AG08396 (cell line): Measurements from ENCODE around the gene TMEM234.
A peak's percentile ranks its signal among the peaks of the same experiment; 100 is the strongest.
"Not testable (repeated sequence)": the region's sequence is repeated elsewhere in the genome, so short reads cannot be mapped to it uniquely, and the experiment has no call there.

Source experiments
- DNase-seq: peaks from one replicate; pipeline ENCODE4 v3.0.0; 2012; ENCODE audit warnings: low spot score, mixed read lengths

The TMEM234 gene

DNA sequence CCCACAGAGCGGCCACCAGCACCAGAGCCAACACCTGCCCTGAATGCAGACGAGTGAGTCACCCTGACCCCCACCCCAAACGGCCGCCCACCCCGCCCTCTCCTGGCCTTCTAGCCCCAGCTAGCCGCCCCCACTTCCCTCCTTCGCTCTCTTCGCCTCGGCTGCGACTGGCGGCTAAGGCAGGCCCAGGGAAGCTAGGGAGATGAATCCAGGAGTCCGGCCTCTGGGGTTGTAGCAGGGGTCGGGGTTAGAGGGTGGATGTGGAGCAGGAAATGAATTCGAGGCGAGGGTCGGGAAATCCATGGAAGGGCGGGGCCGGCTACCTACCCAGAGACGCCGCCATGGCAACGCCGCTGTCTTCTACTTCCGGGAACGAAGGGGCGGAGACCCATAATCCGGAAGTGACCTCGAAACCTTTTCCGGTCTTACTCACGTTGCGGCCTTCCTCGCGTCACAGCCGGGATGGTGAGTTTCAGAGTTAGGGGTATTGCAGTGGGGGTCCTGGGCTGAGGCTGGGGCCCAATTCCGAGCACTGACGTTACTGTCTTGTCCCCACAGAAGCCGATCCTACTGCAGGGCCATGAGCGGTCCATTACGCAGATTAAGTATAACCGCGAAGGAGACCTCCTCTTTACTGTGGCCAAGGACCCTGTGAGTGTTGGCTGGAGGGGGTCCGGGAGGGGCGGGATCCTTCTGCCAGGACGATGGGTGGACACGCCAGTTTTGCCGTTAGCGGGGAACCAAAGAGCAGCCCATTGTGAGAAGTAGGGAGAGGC is at the start of gene TMEM234, which contains the start of gene EIF3I:
Gene TMEM234 (minus strand): TSS at position 374 of the 776 bp plus-strand sequence. CDS start 31 bp downstream, at position 343.
Gene EIF3I (plus strand): TSS at position 428 of the 776 bp plus-strand sequence. CDS start 35 bp downstream, at position 463.
- peak; percentile 92 for DNase-seq

DNA sequence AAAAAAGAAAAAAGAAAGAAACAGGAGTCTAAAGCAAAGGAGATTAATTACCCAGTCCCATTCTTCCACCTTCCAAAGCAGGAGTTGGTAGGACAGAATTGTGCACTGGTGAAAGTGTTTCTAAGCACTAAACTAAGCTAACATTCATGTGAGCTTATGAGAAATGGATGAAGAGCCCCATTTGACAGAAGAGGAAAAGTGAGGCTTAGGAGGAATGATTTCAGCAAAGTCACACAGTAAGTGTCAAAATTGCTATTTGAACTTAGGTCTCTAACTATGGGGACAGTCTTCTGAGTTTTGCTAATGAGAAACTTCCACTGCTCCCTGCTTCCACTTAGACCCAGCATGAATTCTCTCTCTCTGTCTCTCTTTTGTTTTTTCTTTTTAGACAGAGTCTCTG is 47.6 kb upstream of the TMEM234 start:
- DNase-seq = no peak

- no peak for DNase-seq
These were observed 44.9 kb upstream of the TMEM234 start for GRCh38 chr1:32266921-32267591.

- no peak for DNase-seq
These were observed 43.7 kb upstream of the TMEM234 start for GRCh38 chr1:32265846-32266245.

GRCh38 chr1:32263744-32264143 is 41.6 kb upstream of the TMEM234 start:
- DNase-seq = no peak

DNA sequence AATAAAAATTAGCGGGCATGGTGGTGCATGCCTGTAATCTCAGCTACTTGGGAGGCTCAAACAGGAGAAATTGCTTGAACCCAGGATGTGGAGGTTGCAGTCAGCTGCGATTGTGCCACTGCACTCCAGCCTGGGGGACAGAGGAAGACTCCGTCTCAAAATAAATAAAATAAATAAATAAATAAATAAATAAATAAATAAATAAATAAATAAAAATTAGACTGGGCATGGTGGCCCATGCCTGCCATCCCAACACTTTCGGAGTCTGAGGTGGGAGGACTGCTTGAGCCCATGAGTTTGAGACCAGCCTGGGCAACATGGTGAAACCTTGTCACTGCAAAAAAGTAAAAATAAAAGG is 41.1 kb upstream of the TMEM234 start:
- not testable (repeated sequence) for DNase-seq

GRCh38 chr1:32257227-32257508 is 35.0 kb upstream of the TMEM234 start:
- DNase-seq = no peak

DNA sequence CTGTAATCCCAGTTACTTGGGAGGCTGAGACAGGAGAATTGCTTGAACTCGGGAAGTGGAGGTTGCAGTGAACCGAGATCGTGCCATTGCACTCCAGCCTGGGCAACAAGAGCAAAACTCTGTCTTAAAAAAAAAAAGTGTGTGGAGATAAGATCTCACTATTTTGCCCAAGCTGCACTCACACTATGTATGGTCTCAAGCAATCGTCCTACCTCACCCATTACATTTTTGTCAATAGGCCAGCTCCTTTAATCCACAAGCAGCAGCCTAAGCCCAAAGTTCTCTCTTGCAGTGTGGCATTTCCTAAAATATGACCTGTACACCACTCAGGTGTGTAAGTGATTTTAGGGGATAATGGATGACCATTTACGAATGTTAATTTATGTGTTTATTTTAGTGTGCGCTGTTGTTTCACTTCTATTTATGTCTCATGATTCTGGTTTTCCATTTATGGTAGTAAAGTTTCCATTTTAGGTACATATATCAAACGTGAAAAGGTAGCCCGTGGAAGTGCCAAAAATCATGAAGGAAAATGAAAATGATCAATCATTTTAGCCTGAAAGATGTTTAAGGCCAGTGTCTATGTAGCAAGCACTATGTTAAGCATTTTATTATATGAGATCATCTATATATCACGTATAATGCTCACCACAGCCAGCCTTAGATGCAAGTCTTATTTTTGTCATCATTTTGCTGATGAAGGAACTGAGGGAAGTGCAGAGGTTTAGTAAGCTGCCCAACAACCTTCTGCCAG is 34.5 kb upstream of the TMEM234 start:
- no peak for DNase-seq

- DNase-seq = no peak
These were observed 33.2 kb upstream of the TMEM234 start for GRCh38 chr1:32255072-32256071.

GRCh38 chr1:32250893-32251716 is 29.0 kb upstream of the TMEM234 start, which contains the start of gene LCK:
TSS of gene LCK (plus strand) at chr1:32251265. CDS start at chr1:32274330, 23,065 bp downstream.
- DNase-seq = no peak

- no peak for DNase-seq
These were observed 27.8 kb upstream of the TMEM234 start for GRCh38 chr1:32249831-32250525.

DNA sequence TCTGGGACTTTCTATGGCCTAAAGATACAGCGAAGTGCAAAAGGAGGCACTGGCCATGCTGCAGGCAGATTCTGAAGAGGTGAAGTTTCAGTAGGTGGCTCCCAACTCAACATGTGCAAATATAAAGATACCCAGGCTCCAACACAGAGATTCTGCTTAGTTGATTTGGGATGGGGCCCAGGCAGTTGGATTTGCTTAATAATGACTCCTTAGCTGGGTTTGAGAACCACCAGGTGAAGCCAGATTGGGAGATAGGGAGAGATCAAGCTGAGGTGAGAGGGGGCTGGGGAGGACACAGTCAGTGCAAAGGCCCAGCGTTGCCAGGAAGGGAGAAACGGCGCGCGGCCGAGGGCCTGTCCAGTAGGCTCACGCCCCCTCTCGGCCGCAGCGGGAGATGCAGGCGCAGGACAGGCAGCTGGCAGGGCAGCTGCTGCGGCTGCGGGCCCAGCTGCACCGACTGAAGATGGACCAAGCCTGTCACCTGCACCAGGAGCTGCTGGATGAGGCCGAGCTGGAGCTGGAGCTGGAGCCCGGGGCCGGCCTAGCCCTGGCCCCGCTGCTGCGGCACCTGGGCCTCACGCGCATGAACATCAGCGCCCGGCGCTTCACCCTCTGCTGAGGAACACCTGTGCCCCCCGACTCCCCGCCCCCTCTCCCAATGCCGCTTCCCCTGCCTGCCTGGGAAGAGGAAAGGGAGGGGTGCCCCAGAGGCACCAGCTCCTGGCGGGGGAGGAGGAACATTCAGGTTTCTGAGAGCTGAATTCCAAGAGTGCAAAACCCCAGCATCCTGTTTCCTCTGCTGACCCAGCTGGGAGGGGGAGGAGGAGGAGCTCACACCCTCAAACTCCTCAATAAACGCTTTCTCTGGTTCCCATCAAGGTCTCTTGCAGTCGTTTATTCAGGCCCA is 26.1 kb upstream of the TMEM234 start:
- DNase-seq = peak; percentile 85

GRCh38 chr1:32247452-32247851 is 25.3 kb upstream of the TMEM234 start:
- peak; percentile 7 for DNase-seq

DNA sequence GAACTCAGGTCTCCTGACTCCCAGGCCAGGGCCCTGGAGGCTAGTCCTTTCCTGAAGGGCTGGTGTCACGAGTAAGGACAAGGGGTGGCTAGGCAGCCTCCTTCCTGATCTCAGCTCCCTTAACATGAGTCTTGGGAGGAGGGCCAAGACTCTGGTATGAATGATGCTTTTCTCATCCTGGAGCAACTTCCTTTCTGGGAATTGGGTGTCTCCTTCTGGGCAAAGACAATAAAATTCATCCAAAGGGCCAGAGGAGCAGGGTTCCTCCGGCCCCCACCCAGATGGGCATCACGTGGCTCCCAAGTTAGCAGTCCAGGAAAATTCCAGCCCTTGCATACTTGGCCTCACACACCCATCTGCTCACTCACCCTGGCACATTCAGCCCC is 24.7 kb upstream of the TMEM234 start, which contains the start of gene FAM167B:
Gene FAM167B (plus strand): TSS at position 335 of the 386 bp plus-strand sequence. CDS start 200 bp downstream, outside the sequence.
- DNase-seq = peak; percentile 75

- DNase-seq = peak; percentile 15
These were observed 20.2 kb upstream of the TMEM234 start for GRCh38 chr1:32242341-32242851.

DNA sequence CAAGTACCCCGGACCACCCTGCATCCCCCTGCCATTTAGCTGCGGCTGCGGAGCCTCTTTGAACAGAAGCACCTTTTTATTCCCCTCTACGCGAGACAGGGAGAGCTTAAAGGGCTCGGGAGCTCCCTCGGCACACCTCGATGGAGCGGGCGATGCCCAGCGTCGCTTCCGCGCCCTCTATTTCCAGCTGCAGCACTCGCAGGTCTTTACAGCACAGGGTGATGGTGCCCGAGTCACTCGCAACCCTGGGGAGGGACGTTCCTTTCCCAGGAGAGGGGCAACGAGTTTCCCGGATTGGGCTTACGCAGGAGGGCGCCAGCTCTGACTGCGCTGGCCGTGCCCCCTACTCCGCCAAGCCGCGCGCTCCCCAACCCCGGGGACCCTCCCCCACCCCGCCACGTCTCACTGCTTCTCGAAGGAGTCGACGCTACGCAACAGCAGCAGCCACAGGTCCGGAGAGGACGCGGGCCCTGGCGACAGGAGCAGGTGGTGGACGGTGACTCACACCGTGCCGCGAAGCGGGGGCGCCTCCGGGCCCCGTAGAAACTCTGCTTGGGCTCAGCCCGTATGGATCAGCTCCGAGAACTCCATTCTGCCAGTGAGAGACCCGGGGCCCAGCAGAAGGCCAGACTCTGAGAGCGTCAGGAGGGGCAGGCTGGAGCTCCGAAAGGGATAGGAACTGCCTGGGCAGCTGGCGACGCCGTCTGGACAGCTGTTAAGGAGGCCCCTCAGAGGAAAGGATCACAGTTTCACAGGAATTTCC is 19.0 kb upstream of the TMEM234 start:
- DNase-seq = peak; percentile 63

DNA sequence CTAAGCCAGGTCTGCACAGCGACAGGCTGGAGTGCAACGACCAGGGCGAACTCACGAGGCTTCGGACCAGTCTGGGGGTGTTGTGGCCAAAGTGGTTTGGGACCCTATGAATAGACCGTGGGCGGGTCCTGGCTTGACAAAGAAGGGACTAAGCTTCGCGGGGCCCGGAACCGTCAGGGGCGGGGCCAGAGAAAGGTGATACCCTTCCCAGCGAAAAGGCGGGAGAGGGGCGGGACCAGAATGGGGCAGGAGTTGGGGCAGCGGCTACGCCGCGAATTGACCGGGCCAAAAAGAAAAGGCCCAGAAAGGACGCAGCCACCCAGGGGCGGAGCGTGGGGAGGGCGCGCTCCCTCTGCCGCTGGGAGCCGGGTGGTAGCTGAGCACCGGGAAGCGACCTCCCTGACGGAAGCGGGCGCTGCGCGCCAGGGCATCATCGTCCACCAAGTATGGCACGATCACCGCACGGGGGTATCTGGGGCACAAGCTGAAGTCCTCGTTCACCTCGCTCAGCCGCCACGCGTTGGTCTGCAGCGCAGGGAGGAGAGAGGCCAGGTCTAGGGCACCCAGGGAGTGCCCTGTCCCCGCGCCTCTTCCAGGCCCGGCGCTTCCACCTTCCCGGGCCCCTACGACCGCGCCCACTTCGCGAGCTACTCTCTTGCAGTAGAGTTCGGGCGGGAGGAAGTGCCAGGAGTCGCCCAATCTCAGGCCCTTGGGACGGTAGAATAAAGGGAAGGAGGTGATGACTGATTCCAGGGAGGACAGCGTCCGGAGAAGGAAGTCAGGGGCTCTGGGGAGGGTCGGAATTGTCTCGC is 18.2 kb upstream of the TMEM234 start:
- DNase-seq = peak; percentile 78
